Mucosa of stomach (tissue), 1 donor: ENCODE results near the gene MCF2L2.
"Not testable (repeated sequence)": the region's sequence is repeated elsewhere in the genome, so short reads cannot be mapped to it uniquely, and the experiment has no call there.

Experiments used
- H3K27me3 ChIP-seq: one replicate; pipeline ENCODE4 v1.7.0; 2013; ENCODE audit warnings: mild to moderate bottlenecking, low read length; ENCODE audit not compliant: control insufficient read depth, insufficient read depth
- H3K36me3 ChIP-seq: one replicate; pipeline ENCODE4 v1.7.0; 2013; ENCODE audit warnings: low read length; ENCODE audit not compliant: control insufficient read depth, insufficient read depth
- H3K4me1 ChIP-seq: one replicate; pipeline ENCODE4 v1.7.0; 2013; ENCODE audit warnings: mild to moderate bottlenecking, low read length; ENCODE audit not compliant: control insufficient read depth, insufficient read depth
- H3K4me3 ChIP-seq: one replicate; pipeline ENCODE4 v1.7.0; 2013; ENCODE audit warnings: low read length
- H3K9ac ChIP-seq: one replicate; pipeline ENCODE4 v1.7.0; 2013; ENCODE audit warnings: mild to moderate bottlenecking, low read length, moderate library complexity
- H3K9me3 ChIP-seq: one replicate; pipeline ENCODE4 v1.7.0; 2013; ENCODE audit warnings: mild to moderate bottlenecking, low read length, moderate library complexity; ENCODE audit not compliant: control insufficient read depth
- donor health status: Pancreatic carcinoma.

The MCF2L2 gene

DNA sequence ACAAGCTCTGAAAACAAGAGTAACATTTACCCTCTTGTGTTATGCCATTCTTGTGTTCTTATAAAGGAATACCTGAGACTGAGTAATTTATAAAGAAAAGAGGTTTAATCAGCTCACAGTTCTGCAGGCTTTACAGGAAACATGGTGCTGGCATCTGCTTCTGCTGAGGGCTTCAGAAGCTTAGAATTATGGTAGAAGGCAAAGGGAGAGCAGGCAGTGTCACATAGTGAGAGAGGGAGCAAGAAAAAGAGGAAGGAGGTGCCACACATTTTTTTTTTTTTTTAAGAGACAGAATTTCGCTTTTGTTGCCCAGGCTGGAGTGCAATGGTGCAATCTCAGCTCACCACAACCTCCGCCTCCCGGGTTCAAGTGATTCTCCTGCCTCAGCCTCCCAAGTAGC lies 12.1 kb upstream of the MCF2L2 start:
- H3K9me3 ChIP-seq, H3K4me3 ChIP-seq, H3K4me1 ChIP-seq, H3K9ac ChIP-seq, H3K27me3 ChIP-seq, H3K36me3 ChIP-seq: not testable (repeated sequence)

DNA sequence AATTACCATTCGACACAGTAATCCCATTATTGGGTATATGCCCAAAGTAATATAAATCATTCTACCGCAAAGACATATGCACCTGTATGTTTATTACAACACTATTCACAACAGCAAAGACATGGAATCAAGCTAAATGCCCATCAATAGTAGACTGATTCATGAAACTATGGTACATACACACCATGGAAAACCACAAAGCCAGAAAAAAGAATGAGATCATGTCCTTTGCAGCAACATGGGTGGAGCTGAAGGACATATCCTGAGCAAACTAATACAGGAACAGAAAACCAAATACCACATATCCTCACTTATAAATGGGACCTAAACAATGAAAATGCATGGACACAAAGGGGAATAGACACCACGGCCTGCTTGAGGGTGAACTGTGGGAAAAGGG lies 11.1 kb upstream of the MCF2L2 start:
- Histone ChIP-seq H3K4me1 (peaks cover 6% of the 10 kb centered on the region), H3K4me3 (no peak overlapping the region), H3K27me3 (no peaks in the 10 kb centered on the region), H3K9ac (no peak overlapping the region), H3K9me3 (no peaks in the 10 kb centered on the region), H3K36me3 (no peaks in the 10 kb centered on the region)

DNA sequence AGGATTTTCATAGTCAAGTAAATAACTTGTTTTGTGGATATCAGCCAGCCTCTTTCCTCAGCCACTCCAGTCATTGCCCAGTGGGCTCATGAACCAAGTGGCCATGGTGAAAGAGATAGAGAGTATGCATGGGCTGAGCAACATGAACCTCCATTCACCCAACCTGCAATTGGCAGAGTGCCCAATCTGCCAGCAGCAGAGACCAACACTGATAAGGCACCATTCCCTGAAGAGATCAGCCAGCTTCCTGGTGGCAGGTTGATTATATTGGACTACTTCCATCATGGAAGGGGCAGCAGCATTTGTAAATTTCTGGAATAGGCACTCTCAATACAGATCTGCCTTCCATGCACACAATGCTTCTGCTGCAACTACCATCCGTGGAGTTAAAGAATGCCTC lies 10.3 kb upstream of the MCF2L2 start:
- Histone ChIP-seq H3K36me3 (no peaks in the 10 kb centered on the region), H3K4me3 (no peak overlapping the region), H3K9me3 (no peaks in the 10 kb centered on the region), H3K27me3 (no peaks in the 10 kb centered on the region), H3K9ac (no peak overlapping the region), H3K4me1 (peaks cover 6% of the 10 kb centered on the region)

DNA sequence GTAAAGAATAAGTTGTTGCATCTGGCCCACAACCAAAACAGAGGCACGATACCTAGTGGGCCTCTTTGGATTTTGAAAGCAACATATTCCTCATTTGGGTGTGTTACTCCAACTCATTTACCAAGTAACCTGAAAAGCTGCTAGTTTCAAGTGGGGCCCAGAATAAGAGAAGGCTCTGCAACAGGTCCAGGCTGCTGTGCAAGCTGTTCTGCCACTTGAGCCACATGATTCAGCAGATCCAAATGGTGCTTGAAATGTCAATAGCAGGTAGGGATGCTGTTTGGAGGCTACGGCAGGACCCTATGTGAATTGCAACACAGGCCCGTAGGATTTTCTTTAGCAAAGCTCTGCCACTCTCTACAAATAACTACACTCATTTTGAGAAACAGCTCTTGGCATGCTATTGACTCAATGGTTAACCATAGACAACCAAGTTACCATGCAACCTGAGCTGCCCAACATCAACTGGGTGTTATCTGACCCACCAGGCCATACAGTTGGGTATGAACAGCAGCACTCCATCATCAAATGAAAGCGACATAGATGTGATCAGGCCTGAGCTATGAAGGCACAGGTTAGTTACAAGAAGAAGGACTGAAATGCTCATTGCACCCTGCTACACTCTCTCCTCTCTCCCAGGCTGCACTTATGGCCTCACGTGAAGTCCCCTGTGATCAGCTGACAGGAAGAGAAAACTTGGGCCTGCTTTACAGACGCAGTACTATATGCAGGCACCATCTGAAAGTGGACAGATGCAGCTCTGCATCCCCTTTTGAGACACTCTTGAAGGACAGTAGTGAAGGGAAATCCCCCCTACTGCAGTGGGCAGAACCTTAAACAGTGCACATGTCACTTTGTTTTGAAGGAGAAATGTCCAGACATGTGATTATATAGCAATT lies 9.5 kb upstream of the MCF2L2 start:
- no peaks in the 10 kb centered on the region for H3K27me3 ChIP-seq
- H3K9ac ChIP-seq: no peak overlapping the region
- H3K9me3 ChIP-seq: no peaks in the 10 kb centered on the region
- H3K4me1 ChIP-seq: peaks cover 6% of the 10 kb centered on the region
- no peak overlapping the region for H3K4me3 ChIP-seq
- no peaks in the 10 kb centered on the region for H3K36me3 ChIP-seq

DNA sequence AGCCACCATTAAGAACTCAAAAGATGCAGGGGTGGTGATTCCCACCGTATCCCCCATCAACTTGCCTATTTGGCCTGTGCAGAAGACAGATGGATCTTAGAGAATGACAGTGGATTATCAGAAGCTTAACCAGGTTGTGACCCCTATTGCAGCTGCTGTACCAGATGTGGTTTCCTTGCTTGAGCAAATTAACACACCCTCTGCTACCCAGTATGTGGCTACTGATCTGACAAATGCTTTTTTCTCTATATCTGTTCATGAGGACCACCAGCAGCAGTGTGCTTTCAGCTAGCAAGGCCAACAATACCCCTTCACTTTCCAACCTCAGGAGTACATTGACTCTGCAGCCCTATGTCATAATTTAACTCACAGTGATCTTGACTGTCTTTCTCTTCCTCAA lies 8.6 kb upstream of the MCF2L2 start:
- Histone ChIP-seq H3K9ac (no peak overlapping the region), H3K4me1 (peaks cover 6% of the 10 kb centered on the region), H3K27me3 (no peaks in the 10 kb centered on the region), H3K4me3 (no peak overlapping the region), H3K9me3 (no peaks in the 10 kb centered on the region), H3K36me3 (no peaks in the 10 kb centered on the region)

DNA sequence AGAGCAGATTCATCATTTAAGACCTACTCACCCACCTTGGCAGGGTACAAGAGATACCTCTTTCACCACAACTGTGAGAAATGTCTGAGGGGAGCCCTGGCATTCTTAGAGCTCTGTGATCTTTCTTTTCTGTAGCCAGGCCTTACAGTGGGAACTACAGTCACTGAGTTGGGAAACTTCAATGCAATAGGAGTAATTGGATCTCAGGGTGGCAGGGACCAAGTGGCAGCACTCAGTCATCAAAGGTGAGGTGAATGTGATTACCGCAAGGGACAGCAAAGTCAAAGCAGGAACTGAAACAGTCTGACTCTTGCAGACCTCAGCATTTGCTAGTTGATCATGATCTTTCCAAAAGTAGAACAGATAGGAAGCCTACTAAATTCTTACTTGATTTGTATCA lies 7.2 kb upstream of the MCF2L2 start:
- H3K27me3 ChIP-seq: peaks cover 6% of the 10 kb centered on the region
- peaks cover 6% of the 10 kb centered on the region for H3K4me1 ChIP-seq
- no peak overlapping the region for H3K9ac ChIP-seq
- no peaks in the 10 kb centered on the region for H3K9me3 ChIP-seq
- H3K4me3 ChIP-seq: no peak overlapping the region
- H3K36me3 ChIP-seq: no peaks in the 10 kb centered on the region

DNA sequence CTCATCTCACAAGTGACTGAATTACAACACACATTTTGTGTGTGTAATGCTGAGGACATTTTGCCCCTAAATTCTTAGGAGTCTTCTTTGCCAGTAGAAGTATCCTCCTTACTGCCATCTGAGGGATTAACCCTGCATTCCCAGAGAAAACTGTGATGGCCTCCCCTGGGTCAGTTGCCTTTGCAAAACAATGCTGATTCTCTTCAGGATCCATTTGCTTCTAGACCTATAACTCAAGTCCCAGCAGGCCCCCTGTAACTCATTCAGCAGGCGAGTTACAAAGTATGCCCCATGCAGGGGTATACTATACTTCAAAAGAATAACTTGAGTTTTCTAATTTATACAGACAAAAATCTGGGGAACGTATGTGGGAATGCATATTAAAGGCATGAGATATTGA lies 6.6 kb upstream of the MCF2L2 start:
- Histone ChIP-seq H3K4me3 (no peak overlapping the region), H3K9me3 (no peaks in the 10 kb centered on the region), H3K4me1 (peaks cover 6% of the 10 kb centered on the region), H3K27me3 (peaks cover 10% of the 10 kb centered on the region), H3K9ac (no peak overlapping the region), H3K36me3 (no peaks in the 10 kb centered on the region)

DNA sequence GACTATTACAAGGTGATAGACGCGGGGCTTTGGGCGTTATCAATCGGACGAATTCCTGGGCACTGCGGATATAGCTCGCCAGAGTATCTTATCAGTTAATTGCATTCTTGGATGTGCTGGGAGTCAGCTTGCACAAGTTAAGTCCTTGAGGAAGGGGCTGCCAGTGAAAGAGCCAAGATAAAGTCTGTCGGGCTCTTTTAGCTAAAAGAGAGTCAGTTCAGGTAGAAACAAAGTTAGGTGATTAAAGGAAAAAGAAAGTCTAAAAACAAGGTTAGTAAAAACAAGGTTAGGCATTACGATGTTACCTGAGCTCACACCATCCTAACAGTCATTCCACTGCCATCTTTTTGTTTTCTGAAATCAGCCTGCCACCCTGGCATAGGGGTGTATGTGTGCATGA lies 6.1 kb upstream of the MCF2L2 start:
- H3K4me3 ChIP-seq: no peak overlapping the region

DNA sequence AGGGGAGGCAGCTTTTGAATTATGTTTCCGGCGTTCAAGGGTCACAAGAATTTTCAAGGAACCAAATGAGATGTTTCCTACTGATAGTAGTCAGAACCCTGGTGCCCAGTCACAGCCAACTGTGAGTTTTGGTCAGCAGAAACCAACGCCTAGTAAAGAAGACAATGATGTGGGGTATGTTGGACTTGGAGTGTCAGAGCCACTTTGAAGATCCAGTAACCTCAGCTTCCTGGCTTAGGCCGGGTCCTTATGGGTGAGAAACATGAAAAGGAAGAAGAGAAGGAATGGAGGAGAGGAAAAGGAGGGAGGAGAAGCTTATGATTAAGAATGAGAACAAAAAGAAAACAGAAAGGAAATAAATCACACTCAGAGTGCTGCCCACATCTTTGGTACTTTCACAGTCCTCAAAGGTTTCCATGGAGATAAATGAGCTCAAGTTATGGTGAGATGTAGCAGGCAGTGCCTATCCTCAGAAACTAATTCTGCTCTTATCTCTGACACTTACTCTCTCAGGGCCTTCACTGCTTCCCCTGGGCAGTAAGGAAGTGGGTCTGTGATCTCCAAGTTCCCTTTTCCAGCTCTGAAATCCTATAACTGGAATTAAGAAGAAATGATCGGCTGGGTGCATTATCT lies 2.0 kb upstream of the MCF2L2 start:
- Histone ChIP-seq H3K9ac (no peak overlapping the region), H3K9me3 (no peaks in the 10 kb centered on the region), H3K27me3 (peaks cover 42% of the 10 kb centered on the region), H3K4me3 (no peak overlapping the region), H3K36me3 (no peaks in the 10 kb centered on the region), H3K4me1 (peaks cover 17% of the 10 kb centered on the region)

More for the DNA sequence above, 6.1 kb upstream of the MCF2L2 start:
- peaks cover 6% of the 10 kb centered on the region for H3K4me1 ChIP-seq
- H3K9me3 ChIP-seq: no peaks in the 10 kb centered on the region
- H3K27me3 ChIP-seq: peaks cover 12% of the 10 kb centered on the region
- no peak overlapping the region for H3K9ac ChIP-seq
- H3K36me3 ChIP-seq: no peaks in the 10 kb centered on the region

DNA sequence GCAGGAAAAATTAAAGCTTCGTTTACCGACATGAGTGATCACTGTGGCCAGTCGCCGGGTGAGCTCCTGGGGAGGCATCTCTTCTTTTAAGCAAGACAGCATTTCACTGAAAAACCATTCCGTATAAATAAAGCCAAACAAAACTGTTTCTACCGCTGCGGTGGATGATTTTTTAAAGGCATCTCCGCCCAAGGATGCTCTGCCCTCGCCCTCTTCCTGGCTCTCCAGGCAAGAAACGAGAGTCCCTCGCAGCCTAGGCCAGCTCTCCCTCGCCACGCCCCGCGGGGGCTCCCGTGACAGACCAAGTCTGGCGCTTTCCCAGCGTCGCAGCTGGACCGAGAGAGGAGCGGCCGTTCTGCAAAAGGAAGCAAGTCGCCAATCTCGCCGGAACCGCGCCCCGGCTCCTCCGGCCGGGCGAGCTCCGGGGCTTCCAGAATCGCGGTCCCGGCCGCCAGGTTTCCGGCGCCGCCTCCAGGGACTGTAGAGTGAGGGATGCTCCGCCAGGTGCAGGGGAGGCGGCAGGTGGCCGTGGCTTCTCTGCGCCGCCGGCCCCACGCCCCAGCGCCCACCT lies 458 bp downstream of the MCF2L2 start:
- peaks cover 42% of the 10 kb centered on the region for H3K27me3 ChIP-seq
- H3K36me3 ChIP-seq: no peaks in the 10 kb centered on the region
- H3K4me3 ChIP-seq: no peak overlapping the region
- H3K4me1 ChIP-seq: peaks cover 17% of the 10 kb centered on the region
- peak overlapping the region; percentile 45 for H3K9ac ChIP-seq
- H3K9me3 ChIP-seq: no peaks in the 10 kb centered on the region

DNA sequence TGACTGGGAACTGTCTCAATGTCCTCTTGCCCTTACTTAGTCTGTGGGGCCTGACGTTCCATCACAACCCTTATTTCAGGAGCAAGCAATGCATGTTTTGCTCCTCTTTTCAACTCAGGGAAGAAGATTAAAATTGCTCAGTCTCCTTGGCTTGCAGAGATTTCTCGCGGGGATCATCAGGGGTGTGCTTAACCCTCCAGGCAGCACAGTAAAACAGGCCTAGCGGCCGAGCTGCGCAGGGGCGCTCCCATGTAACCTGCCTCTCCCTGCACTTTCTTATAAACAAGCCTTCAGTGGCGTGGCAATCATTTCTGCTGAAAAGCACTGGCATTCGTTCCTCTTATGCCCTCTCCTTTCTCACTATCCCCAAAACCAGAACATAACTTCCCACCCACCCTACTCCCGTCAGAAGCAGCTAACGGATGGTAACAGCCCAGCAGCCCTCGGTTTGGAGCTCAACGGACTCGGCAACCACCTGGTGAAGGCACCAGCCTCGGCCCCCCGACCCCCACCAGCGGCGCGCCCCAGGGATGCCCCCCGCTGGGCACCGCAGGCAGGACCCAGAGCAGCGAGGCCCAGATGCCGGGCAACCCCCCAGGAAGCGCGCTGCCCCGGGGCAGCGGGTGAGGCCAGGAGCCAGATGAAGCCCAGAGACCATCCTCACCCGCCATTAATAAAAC lies 1.1 kb downstream of the MCF2L2 start:
- Histone ChIP-seq H3K36me3 (no peaks in the 10 kb centered on the region), H3K4me3 (no peak overlapping the region), H3K9me3 (no peaks in the 10 kb centered on the region), H3K9ac (peak overlapping the region; percentile 45), H3K4me1 (peaks cover 17% of the 10 kb centered on the region), H3K27me3 (peaks cover 42% of the 10 kb centered on the region)

DNA sequence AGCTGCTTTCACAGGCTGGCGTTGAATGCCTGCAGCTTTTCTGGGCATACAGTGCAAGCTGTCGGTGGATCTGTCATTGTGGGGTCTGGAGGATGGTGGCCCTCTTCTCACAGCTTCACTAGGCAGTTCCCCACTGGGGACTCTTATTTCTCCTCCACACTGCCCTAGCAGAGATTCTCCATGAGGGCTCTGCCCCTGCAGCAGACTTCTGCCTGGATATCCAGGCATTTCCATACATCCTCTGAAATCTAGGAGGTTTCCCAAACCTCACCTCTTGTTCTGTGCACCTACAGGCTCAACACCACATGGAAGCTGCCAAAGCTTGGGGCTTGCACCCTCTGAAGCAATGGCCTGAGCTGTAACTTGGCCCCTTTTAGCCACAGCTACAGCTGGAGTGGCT lies 9.6 kb downstream of the MCF2L2 start:
- H3K9me3 ChIP-seq, H3K9ac ChIP-seq, H3K27me3 ChIP-seq, H3K36me3 ChIP-seq, H3K4me3 ChIP-seq, H3K4me1 ChIP-seq: not testable (repeated sequence)
